GM12892 (cell line): ENCODE measurements around the gene MS4A2.
"Not testable (repeated sequence)": the region's sequence is repeated elsewhere in the genome, so short reads cannot be mapped to it uniquely, and the experiment has no call there.

Source experiments
- DNase-seq: peaks from one replicate; pipeline ENCODE4 v3.0.0; 2011; ENCODE audit not compliant: insufficient read length
- FAIRE-seq: peaks from 2 replicates; lab custom pipeline; 2011; peaks lifted over from hg19 to GRCh38; lab: Jason Lieb, UNC
- POLR2A ChIP-seq: IDR thresholded peaks from 2 replicates; pipeline ENCODE4 v1.6.1; 2011; ENCODE audit warnings: low read depth, low read length, control low read depth
- POLR2AphosphoS5 ChIP-seq: IDR thresholded peaks from 2 replicates; pipeline ENCODE4 v1.6.1; 2011; ENCODE audit warnings: low read depth, low read length, control low read depth
- TAF1 ChIP-seq: IDR thresholded peaks from 2 replicates; pipeline ENCODE4 v1.6.1; 2011; ENCODE audit warnings: low read depth, mild to moderate bottlenecking, control low read depth, low read length, borderline replicate concordance

MS4A2 gene

GRCh38 chr11:60111793-60112192 is 23.3 kb downstream of the MS4A2 start:
- no peak for DNase-seq
- FAIRE-seq, result no peak
- TF ChIP-seq POLR2A (no peak), POLR2AphosphoS5 (no peak), TAF1 (no peak)

- DNase-seq, result no peak
- TF ChIP-seq POLR2AphosphoS5 (no peak), POLR2A (no peak), TAF1 (no peak)
- FAIRE-seq, result no peak
These were observed 28.7 kb downstream of the MS4A2 start for GRCh38 chr11:60116996-60117790.

- FAIRE-seq (no peak), DNase-seq (no peak)
- TF ChIP-seq POLR2AphosphoS5, result no peak
- no peak for TF ChIP-seq POLR2A
- TF ChIP-seq TAF1, result no peak
These were observed 29.9 kb downstream of the MS4A2 start for GRCh38 chr11:60118338-60118737.

GRCh38 chr11:60119710-60120109 is 31.2 kb downstream of the MS4A2 start:
- TF ChIP-seq TAF1 (no peak), POLR2A (no peak), POLR2AphosphoS5 (no peak)
- no peak for FAIRE-seq

GRCh38 chr11:60121264-60121663 is 32.8 kb downstream of the MS4A2 start:
- TF ChIP-seq POLR2A (no peak), POLR2AphosphoS5 (no peak), TAF1 (no peak)
- no peak for DNase-seq
- peak; percentile 64 for FAIRE-seq

More at GRCh38 chr11:60119710-60120109, 31.2 kb downstream of the MS4A2 start:
- DNase-seq, result no peak

- DNase-seq (no peak), FAIRE-seq (no peak)
- TF ChIP-seq POLR2A (no peak), TAF1 (no peak), POLR2AphosphoS5 (no peak)
These were observed 34.1 kb downstream of the MS4A2 start for GRCh38 chr11:60122414-60123036.

GRCh38 chr11:60124802-60125432 is 36.5 kb downstream of the MS4A2 start:
- no peak for DNase-seq
- peak; percentile 72 for FAIRE-seq
- TF ChIP-seq TAF1 (no peak), POLR2A (no peak), POLR2AphosphoS5 (no peak)

GRCh38 chr11:60125956-60126585 is 37.6 kb downstream of the MS4A2 start:
- TF ChIP-seq POLR2A (no peak), TAF1 (no peak), POLR2AphosphoS5 (no peak)
- FAIRE-seq (no peak), DNase-seq (no peak)

- no peak for TF ChIP-seq TAF1
- TF ChIP-seq POLR2AphosphoS5, result no peak
- TF ChIP-seq POLR2A, result no peak
- DNase-seq (no peak), FAIRE-seq (no peak)
These were observed 38.9 kb downstream of the MS4A2 start for GRCh38 chr11:60127311-60127811.

- TF ChIP-seq POLR2A, result no peak
- no peak for TF ChIP-seq POLR2AphosphoS5
- TF ChIP-seq TAF1, result no peak
- DNase-seq (no peak), FAIRE-seq (no peak)
These were observed 39.9 kb downstream of the MS4A2 start for GRCh38 chr11:60128376-60128775.

GRCh38 chr11:60128866-60129265 is 40.4 kb downstream of the MS4A2 start:
- FAIRE-seq, DNase-seq: not testable (repeated sequence)

GRCh38 chr11:60129853-60130252 is 41.4 kb downstream of the MS4A2 start:
- FAIRE-seq (no peak), DNase-seq (no peak)
- TF ChIP-seq POLR2A (no peak), POLR2AphosphoS5 (no peak), TAF1 (no peak)

- DNase-seq, result no peak
- FAIRE-seq, result peak; percentile 60
- TF ChIP-seq TAF1, result no peak
- TF ChIP-seq POLR2A, result no peak
- no peak for TF ChIP-seq POLR2AphosphoS5
These were observed 42.0 kb downstream of the MS4A2 start for GRCh38 chr11:60130496-60130895.
